Omental fat pad (tissue), 4 donors: ENCODE results near the gene IL1R1. TPM values are rescaled to one million over a fixed set of nuclear protein-coding genes. Genes with fewer than 3 reads are reported as not detected.

Experiments
- ATAC-seq: fragments of 150-250 bp; one replicate; pipeline ENCODE4 v1.9.1; 2016; ENCODE audit warnings: mild to moderate bottlenecking, moderate library complexity; ENCODE audit not compliant: low FRiP score
- DNase-seq: peaks from one replicate; pipeline ENCODE4 v3.0.0-alpha.2; 2019; ENCODE audit warnings: low spot score
- total RNA-seq, 4 donors: library from RNA; depleted of rRNA; stranded (reverse); fragments of >200 nt; gene quantifications; one replicate each; pipeline ENCODE4 v1.1.0, GENCODE V29; 2016
- TF ChIP-seq, protein P1 (sequence below), 3 donors: fragments of 450-650 bp; IDR thresholded peaks; one replicate each; pipeline ENCODE4 v1.5.1; 2016 to 2017; ENCODE audit warnings: antibody characterized with exemption in 3 of 3, mild to moderate bottlenecking in 3 of 3, moderate library complexity in 2 of 3

The IL1R1 gene
- total RNA-seq, 4 donors from 2014 or later: 167 to 541 (median 270) TPM

DNA sequence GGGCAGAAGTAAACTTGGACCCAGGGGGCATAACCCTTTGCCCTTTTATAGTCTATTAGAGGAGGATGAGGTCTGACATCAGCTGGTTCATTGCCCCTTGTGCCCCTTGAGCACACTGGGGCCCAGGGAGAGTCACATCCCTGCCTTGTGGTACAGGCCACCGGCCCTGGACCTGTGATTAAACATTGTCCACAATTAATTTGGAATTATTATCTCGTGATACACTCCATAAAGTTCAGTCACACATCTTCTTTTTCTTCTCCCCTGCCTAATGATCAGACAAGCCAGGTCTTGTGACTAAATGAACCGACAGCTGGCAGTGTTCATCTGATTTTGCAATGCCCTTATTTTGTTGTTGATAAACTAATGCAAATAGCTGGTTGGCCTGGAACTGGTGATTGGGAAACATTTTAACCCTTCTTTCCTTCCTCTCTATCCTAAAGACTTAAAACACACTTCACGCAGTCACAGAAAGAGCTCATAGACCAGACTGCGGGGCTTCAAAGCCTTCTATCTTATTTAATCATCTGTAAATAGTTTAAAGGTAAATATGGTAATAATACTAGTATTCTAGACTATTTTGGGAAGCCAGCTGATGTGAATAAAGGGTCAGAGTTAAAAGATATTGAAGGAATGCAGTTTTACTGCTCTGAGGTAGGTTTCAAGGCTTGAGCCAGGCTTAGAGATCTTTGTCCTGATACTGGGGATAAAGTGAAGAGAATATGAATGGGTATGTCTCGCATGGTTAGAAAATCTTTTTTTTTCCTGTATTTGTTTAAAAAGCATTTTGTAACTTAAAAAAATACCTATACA lies 13.4 kb downstream of the IL1R1 start:
- ATAC-seq (peak; percentile 55), DNase-seq (no peak)
- TF ChIP-seq, protein P1, sequence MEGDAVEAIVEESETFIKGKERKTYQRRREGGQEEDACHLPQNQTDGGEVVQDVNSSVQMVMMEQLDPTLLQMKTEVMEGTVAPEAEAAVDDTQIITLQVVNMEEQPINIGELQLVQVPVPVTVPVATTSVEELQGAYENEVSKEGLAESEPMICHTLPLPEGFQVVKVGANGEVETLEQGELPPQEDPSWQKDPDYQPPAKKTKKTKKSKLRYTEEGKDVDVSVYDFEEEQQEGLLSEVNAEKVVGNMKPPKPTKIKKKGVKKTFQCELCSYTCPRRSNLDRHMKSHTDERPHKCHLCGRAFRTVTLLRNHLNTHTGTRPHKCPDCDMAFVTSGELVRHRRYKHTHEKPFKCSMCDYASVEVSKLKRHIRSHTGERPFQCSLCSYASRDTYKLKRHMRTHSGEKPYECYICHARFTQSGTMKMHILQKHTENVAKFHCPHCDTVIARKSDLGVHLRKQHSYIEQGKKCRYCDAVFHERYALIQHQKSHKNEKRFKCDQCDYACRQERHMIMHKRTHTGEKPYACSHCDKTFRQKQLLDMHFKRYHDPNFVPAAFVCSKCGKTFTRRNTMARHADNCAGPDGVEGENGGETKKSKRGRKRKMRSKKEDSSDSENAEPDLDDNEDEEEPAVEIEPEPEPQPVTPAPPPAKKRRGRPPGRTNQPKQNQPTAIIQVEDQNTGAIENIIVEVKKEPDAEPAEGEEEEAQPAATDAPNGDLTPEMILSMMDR (IDR thresholded peaks at IDR 0.05): no peak

DNA sequence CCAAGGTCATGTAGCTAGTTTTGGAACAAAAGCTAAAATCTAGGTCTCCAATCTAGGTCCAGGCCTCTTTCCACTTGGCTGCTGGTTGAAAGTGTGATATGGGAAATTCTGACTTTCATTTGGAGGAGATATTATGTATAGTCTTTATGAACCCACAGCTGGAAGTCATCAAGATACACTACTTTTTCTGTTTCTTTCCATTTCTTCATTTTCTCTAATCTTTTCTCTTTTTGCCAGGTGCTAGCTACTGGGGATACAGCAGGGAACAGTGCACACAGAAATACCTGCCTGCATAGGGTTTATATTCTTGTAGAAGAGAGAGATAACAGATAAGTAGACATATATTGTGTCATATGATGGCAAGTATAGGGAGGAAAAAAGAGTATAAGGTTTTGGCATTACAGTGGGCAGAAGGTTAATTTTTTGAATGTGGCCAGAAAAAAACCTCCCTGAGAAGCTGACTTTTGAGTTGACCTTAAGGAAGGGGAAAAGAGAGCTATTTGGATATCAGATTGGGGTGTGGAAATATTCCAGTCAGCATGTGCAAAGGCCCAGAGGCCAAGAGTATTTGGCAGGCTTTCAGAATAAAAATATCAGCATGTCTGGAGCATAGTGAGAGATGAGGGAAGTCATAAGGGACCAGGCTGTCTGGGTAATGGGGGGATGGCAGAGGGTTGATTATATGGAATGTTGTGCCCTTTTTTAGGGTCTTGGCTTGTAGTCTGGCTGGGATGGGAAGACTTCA lies 15.6 kb downstream of the IL1R1 start:
- TF ChIP-seq, protein P1 (IDR thresholded peaks at IDR 0.05): no peak
- DNase-seq: no peak
- no peak for ATAC-seq

DNA sequence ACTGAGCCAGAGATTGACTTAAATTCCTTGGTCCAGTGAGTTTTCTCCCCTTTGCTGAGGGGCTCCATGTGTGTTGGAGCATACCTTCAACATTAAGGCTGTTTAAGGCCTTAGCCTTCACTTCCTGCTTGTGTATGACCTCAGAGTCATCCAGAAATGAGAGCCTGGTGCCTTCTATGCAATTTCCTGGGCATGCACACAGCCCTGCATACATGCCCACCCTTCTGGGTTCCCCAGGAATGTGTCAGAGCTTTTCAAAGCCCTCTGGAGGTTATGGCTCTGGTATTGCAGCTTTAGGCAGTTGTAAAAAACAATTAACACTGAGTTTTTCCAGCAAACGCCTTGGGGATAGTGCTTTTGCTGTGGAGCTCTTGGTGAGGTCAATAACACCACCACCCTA lies 16.7 kb downstream of the IL1R1 start:
- TF ChIP-seq, protein P1 (IDR thresholded peaks at IDR 0.05): no peak
- ATAC-seq: peak; percentile 19
- no peak for DNase-seq

DNA sequence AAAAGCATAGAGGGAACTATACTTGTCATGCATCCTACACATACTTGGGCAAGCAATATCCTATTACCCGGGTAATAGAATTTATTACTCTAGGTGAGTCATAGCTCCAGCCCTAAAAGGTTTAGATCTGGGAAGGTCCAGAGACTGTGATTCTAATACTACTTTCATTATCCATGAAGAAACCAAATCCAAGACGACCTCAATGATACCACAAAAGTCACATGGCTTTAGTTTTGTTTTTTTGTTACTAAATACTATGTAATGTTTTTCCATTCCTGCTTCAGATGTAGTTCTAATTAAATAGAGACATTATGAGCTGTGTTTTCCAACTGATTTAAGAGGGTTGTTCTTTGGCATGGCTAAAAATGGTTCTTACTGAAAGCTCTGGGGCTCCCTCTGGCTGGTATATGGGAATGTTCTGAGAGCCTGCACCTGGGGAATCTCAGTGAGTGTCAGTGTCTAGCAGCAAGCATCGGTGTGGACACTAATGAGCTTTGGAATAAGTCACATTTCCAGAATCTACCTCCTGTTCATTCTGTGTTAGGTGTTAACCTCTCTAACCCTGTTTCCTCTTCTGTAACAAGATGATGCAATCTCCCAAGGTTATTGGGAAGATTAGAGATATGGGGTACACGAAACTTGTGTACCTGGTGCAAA lies 23.8 kb downstream of the IL1R1 start:
- TF ChIP-seq, protein P1 (IDR thresholded peaks at IDR 0.05): no peak
- peak; percentile 85 for ATAC-seq
- DNase-seq: no peak

DNA sequence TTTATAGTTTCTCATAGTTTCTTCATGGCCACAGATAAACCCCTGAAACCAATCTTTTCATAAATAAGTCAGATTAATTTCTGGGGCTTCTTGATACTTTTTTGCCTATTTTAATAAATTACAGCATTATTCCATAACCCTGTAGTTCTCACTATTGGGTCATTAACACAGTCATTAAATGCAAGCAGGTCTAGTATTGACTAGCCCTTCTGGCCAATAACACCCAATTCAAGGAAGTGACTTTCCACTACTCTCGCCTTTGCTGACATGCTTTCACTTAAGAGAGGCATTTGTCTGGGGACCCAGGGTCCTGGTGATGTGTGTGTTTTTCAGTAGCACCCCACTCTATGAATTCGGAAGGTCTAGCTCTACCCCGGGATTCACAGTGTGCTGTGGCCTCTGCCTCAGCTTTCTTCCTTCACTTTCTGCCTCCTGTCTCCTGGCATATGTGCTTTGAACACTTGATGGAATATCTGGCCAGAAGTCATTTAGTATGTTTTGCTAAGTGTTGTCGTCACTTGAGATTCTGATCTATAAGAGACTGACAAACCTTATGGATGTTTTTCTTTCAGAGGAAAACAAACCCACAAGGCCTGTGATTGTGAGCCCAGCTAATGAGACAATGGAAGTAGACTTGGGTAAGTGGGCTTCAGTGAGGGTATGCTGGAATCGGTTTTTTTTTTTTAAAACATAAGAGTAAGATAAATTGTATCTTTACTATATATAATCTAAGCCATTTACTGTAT lies 25.7 kb downstream of the IL1R1 start:
- DNase-seq (no peak), ATAC-seq (no peak)
- TF ChIP-seq, protein P1 (IDR thresholded peaks at IDR 0.05): no peak

DNA sequence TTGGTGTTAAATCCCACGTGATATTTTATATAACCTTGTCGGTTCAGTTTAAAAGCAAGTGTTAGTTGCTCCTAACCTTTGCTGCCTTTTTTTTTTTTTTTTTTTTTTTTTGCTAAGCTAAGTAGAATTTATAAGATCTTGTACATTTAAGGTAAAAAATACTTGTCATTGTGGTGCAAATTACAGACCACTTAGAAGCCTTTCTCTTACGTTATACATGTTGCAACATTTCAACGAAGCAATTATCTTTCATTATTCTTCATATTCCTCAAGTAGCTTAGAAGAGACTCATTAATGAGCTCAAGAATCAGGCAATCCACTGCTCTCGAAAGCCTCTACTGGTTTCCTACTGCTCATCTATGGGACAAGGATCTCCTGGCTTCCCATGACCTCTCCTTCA lies 29.4 kb downstream of the IL1R1 start:
- ATAC-seq (no peak), DNase-seq (no peak)
- TF ChIP-seq, protein P1 (IDR thresholded peaks at IDR 0.05): no peak
